Measurements from ENCODE around the gene SYTL3. TPM values are rescaled to one million over a fixed set of nuclear protein-coding genes. Genes with fewer than 3 reads are reported as not detected.
A peak's percentile ranks its signal among the peaks of the same experiment; 100 is the strongest.
"Not testable (repeated sequence)": the region's sequence is repeated elsewhere in the genome, so short reads cannot be mapped to it uniquely, and the experiment has no call there.

SYTL3 gene
- total RNA-seq, 1 donor = 6.5 TPM

DNA sequence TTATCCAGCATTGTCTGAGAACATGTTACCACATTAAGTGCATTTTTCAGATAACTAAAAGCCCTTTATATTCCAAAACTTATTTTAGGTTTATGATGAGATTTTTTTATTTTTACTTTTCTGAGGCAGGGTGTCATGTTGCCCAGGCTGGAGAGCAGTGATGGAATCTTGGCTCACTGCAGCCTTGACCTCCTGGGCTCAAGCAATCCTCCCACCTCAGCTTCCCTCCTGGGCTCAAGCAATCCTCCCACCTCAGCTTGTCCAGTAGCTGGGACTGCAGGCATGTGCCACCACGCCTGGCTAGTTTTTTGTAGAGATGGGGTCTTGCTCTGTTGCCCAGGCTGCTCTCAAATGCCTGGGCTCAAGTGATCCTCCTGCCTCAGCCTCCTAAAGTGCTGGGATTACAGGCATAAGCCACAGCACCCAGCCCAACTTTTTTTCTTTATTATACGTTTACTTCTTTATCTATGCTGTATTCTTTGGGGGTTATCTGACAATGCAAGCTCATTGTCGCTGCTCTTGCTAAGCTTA is 11.5 kb upstream of the SYTL3 start:
- no peak for DNase-seq (ENCODE audit: low read depth in 2 of 3, low spot score in 2 of 3)

- DNase-seq (ENCODE audit: low read depth in 2 of 3, low spot score in 2 of 3) = no peak
Measured at GRCh38 chr6:158639056-158639455, 10.8 kb upstream of the SYTL3 start.

DNA sequence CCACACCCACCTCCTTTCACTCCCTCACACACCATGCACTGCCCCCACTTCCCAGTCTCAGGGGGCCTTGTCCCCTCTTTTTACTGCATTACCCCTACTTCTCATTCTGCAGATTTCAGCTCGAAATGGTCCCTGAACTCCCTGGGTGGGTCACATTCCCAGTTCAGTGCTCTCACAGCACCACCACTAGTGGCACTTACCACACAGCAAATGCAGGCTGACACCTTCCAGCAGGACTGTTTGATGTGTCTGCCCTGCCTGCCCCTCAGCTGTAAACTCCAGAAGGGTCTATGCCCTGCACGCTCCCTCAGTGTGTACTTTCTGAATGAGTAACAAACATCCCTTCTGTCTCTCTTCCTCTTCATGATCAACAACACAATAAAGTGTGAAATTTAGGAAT is 9.3 kb upstream of the SYTL3 start:
- DNase-seq (ENCODE audit: low read depth in 2 of 3, low spot score in 2 of 3) = no peak

GRCh38 chr6:158642097-158642601 is 7.7 kb upstream of the SYTL3 start:
- DNase-seq (ENCODE audit: low read depth in 2 of 3, low spot score in 2 of 3) = no peak

DNA sequence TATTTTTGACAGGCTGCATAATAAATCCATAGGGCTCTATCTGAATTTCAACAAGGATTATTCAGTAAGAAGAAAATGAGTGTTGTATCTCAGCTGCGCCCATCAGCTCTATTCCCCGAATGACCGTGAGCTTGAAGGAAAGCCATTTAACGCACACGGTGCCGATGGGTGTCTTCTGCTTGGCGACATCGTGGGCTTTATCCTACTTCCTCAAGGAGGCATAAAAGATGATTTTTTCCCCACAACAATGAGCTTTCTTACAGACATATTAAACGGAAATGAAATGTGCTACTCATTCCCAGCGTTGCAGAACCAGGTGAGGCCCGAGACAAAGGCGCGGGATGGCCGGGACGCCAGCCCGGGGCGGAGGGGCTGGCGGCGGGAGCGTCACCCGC is 6.0 kb upstream of the SYTL3 start:
- no peak for DNase-seq (ENCODE audit: low read depth in 2 of 3, low spot score in 2 of 3)

DNA sequence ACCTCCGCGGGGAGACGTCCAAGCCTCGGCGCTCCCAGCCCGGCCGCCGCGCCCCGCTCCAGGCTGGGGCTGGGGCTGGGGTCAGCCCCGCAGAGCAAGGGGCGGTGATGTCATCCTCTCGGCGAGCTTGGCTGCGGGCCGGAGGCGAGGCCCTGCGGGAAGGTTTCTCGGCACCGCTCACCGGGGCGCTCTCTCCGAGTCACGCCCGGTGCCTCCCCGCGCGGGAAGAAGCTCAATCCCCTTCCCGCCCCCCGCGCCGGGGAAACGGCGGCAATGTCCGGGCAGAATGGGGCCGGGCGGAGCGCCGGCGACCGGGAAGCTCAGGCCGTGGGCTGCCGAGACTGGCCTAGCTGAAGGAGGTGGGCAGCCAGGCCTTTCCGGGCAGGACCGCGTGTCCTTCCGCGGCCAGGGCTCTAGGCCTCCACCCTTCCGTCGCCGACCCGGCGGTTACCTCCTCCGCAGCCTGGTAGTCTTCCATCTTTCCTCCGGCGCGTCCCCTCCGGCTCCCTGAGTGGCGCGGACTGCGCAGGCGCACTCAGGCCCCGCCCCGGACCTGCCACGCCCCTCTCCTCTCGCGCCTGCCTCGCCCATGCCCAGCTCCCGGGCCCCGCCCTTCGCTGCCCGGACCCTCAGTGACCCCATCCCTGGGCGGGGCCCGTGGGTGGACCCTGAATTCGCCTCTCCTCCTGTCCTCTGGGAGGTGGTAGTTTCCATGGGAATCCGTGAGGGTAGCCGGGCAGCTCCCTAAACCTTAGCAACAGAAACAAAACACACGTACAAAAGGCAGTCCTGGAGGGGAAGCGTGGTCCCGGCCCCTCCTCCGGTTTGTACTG is 5.4 kb upstream of the SYTL3 start, which contains the start of gene DYNLT1:
Gene DYNLT1, minus strand, starts transcription at position 513 of the 833 bp plus-strand sequence. Its CDS starts 35 bp downstream, at position 478.
- peak; percentile 81 to 87 (median 82) for DNase-seq (ENCODE audit: low read depth in 2 of 3, low spot score in 2 of 3)

DNA sequence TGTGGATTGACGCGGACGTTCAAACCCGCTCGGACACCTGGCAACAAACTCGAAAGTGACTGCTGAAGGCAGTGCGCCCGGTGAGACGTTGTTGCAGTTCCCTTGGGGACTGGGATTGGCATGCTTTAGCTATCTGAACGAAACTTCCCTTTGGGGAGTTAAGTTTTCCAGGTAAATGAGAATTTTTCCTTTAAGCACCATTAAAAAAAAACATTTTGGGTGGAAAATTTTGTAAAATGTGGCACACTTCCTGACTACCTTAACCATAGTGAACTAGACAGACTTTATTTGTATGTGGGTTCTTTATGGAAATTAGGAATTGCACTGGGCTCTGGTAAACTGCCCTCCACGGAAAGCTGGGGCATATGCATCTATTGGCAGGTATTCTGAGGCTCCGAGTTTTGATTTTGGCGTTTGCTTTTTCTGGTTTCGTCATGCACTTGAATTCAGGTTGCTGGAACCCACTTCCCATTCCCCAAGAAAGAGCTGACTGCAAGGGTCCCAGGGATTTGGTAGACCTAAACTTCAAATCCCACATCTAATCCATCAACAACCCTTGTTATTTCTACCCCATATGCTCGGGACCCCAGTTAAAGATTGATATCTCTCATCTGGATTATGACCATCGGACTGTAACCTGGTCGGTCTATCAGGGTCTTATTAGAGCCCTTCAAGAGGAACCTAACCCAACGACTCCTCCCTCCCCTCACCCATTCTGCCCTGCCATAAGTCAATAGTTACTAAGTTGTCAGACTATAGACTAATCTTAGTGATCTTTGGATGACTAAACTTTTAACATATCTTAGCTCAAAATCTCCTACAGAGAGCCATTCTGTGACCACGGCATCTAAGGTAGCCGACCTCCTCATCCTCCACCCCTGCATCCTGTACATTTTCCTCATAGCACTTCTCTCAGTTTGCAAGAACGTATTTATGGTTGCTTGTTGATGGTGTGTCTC is 4.5 kb upstream of the SYTL3 start:
- no peak for DNase-seq (ENCODE audit: low read depth in 2 of 3, low spot score in 2 of 3)

- DNase-seq (ENCODE audit: low read depth in 2 of 3, low spot score in 2 of 3) = no peak
Measured at GRCh38 chr6:158646023-158646910, 3.6 kb upstream of the SYTL3 start.

- no peak for DNase-seq (ENCODE audit: low read depth in 2 of 3, low spot score in 2 of 3)
Measured at GRCh38 chr6:158647501-158647900, 2.4 kb upstream of the SYTL3 start.

- no peak for DNase-seq (ENCODE audit: low read depth in 2 of 3, low spot score in 2 of 3)
Measured at GRCh38 chr6:158648682-158649131, 1.1 kb upstream of the SYTL3 start.

- not testable (repeated sequence) for DNase-seq (ENCODE audit: low read depth in 2 of 3, low spot score in 2 of 3)
Measured at GRCh38 chr6:158651981-158652737, 2.3 kb downstream of the SYTL3 start.

GRCh38 chr6:158653577-158654354 is 3.9 kb downstream of the SYTL3 start:
- peak; percentile 83 to 92 (median 88) for DNase-seq (ENCODE audit: low read depth in 2 of 3, low spot score in 2 of 3)

DNA sequence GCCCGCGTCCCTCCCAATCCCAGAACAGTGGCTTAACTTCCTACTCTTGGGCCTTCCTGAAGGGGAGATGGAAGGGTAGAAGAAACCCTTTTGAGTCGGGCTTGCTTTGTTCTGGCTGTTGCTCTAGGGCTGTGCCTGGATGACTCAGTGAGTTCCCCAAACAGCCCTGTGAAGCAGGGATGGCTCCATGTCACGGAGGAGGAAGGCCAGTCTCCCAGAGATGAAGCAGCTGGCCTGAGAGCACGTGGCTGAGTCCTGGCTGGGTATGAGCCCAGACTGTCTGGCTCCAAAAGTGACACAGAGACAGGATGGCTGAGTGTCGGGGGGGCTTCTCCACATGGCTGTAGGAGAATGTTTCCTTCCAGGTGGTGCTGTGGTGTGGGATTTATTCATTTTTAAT is 4.6 kb downstream of the SYTL3 start:
- DNase-seq (ENCODE audit: low read depth in 2 of 3, low spot score in 2 of 3) = no peak

- DNase-seq (ENCODE audit: low read depth in 2 of 3, low spot score in 2 of 3) = no peak
Measured at GRCh38 chr6:158654960-158655489, 5.2 kb downstream of the SYTL3 start.

DNA sequence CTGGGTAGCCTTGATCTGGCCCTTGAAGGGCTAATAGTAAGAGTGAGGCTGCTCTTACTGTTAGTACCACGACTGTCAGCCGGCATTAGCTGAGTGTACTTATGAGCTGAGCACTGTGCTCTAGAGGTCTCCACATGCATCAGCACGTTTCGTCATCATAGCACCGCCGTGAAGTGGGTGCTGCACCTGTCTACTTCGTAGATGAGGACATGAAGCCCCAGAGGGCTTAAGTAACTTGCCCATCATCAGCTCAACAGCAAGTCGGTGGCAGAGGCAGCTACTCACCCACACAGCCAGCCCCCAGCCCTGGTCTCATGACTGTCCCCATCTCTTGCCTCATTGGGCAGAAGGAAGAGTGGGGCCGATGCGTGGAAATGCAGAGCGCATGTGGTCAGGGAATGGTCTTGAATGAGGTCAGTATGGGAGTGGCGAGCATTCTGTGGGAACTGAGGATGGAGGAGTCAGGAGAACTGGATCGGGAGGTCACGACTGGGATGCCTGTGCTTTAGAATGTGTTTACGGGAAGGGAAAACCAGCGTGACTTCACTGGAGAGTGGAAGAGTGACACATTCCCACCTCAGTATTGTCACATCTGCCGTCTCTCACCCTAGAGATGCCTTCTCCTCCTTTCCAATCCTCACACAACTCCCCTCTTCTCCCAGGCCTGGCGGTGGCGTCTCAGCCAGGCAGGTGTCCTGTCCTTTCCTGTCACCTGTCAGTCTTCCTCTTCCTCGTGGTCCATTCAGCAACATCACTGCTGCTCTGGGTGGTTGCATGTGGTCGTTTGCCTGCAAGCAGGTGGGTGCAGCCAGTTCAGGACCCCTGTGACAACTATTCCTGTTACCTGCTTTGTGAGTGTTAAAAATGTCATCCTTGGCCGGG is 6.0 kb downstream of the SYTL3 start:
- DNase-seq (ENCODE audit: low read depth in 2 of 3, low spot score in 2 of 3) = no peak

DNA sequence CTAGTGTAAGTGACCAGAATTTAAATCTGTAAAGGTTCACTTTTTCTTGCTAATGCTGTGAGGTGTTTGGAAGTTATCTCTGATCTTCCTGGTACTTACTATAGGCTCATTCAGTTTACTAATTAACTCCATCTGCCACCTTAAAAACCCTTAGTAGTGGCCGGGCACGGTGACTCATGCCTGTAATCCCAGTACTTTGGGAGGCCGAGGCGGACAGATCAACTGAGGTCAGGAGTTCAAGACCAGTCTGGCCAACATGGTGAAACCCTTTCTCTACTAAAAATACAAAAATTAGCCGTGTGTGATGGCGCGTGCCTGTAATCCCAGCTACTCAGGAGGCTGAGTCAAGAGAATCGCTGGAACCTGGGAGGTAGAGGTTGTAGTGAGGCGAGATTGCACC is 7.1 kb downstream of the SYTL3 start:
- not testable (repeated sequence) for DNase-seq (ENCODE audit: low read depth in 2 of 3, low spot score in 2 of 3)

DNA sequence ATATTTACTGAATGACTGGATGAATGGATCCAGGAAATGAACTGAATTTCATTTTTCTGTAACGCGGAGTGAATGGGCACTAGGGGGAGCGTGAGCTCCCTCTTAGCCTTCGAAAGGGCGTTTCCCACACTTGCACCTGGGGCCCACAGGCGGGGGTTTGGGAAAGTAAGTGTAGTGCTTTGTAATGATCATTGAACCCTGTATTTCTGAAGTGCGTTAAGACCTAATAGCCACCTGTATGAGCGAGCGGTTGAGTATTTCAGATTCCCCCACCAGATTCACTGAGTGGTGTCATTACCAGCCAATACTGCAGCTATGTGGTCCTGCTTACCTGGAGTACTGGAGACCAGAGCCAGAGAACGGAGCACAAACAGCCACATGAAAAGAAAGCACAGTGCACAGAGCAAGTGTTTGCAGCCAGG is 10.5 kb downstream of the SYTL3 start:
- peak in 2 of 3 donors; percentile 42 to 52 for DNase-seq (ENCODE audit: low read depth in 2 of 3, low spot score in 2 of 3)
